Measurements from ENCODE around the gene C3orf52. TPM values are rescaled to one million over a fixed set of nuclear protein-coding genes. Genes with fewer than 3 reads are reported as not detected.

C3orf52 gene
- total and polyA plus RNA-seq, 2 experiments from 2014 or later, result 8.1 to 16.6 TPM

DNA sequence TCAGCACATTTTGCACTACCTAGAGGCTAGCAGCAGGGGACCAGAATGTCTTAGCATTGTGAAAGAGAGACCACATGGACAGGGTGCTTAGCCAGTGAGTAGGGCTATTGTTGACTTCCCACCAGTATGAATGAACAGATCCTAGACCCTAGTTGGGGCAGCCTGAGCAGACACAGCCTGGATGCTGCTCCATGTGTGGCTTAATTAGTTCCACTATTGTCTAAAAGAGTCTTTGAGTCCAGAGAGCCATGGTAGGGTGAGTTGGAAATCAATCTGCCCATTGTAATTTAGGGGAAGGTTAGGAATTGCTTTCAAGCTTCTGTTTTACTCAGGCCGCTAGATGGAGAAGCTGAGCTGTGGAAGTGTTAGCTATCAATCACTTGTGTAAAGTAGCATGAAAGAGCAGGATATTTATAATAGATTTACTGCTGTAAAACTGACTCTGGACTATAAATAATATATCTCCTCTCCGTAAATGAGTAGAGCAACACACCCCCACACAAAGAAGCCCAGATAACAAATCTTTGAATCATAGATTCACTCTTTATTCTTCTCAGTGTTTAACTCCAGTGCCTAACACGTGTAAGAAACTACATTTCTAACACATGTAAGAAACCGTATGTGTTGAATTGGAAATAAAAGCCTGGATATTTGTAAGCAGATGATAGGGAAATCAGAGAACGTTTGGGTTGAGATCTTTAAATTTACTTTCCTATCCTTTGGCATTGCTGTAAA lies 50.9 kb downstream of the C3orf52 start:
- H3K4me3 Mint-ChIP-seq, result no peak overlapping the region
- H3K27ac Mint-ChIP-seq, result peak overlapping the region; percentile 93

More for the DNA sequence above, 50.9 kb downstream of the C3orf52 start:
- no peaks in the 10 kb centered on the region for H3K27me3 Mint-ChIP-seq (ENCODE audit: insufficient read depth, low read depth, poor library complexity)
- H3F3A ChIP-seq (replicated peaks; ENCODE audit: low read depth), result no peaks in the 10 kb centered on the region
- H3K9me2 ChIP-seq (ENCODE audit: insufficient read depth), result no peaks in the 10 kb centered on the region
- DNase-seq (ENCODE audit: low spot score) (peak; percentile 86), ATAC-seq (peak; percentile 95)
- H3K27me3 ChIP-seq (ENCODE audit: insufficient read depth), result no peaks in the 10 kb centered on the region
- no peaks in the 10 kb centered on the region for H3K36me3 ChIP-seq (ENCODE audit: insufficient read depth)
- H3K4me1 ChIP-seq (ENCODE audit: insufficient read depth), result peaks cover 20% of the 10 kb centered on the region
- TF ChIP-seq ZNF331 (CRISPR knock-in tag; IDR thresholded peaks at IDR 0.05; ENCODE audit: low read depth), result no peak
- no peak for TF ChIP-seq EZH2phosphoT487 (IDR thresholded peaks at IDR 0.05; ENCODE audit: unreplicated experiment)
- no peak for TF ChIP-seq POLR2AphosphoS5 (IDR thresholded peaks at IDR 0.05; ENCODE audit: low read depth)
- no peak for TF ChIP-seq JUNB (IDR thresholded peaks at IDR 0.05; ENCODE audit: unreplicated experiment)
- TF ChIP-seq, protein P1, sequence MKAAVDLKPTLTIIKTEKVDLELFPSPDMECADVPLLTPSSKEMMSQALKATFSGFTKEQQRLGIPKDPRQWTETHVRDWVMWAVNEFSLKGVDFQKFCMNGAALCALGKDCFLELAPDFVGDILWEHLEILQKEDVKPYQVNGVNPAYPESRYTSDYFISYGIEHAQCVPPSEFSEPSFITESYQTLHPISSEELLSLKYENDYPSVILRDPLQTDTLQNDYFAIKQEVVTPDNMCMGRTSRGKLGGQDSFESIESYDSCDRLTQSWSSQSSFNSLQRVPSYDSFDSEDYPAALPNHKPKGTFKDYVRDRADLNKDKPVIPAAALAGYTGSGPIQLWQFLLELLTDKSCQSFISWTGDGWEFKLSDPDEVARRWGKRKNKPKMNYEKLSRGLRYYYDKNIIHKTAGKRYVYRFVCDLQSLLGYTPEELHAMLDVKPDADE (IDR thresholded peaks at IDR 0.05), result no peak
- TF ChIP-seq CREB1 (CRISPR knock-in tag; IDR thresholded peaks at IDR 0.05; ENCODE audit: low read depth), result peak; percentile 42; the same call in 1 of the 2 replicates
- TF ChIP-seq EZH2 (IDR thresholded peaks at IDR 0.05; ENCODE audit: low read depth, unreplicated experiment), result no peak
- peak; percentile 79; the same call in 1 of the 2 replicates for TF ChIP-seq ZNF114 (CRISPR knock-in tag; IDR thresholded peaks at IDR 0.05)
- no peak for TF ChIP-seq STAT1 (IDR thresholded peaks at IDR 0.05; ENCODE audit: unreplicated experiment)
- TF ChIP-seq, protein P2, sequence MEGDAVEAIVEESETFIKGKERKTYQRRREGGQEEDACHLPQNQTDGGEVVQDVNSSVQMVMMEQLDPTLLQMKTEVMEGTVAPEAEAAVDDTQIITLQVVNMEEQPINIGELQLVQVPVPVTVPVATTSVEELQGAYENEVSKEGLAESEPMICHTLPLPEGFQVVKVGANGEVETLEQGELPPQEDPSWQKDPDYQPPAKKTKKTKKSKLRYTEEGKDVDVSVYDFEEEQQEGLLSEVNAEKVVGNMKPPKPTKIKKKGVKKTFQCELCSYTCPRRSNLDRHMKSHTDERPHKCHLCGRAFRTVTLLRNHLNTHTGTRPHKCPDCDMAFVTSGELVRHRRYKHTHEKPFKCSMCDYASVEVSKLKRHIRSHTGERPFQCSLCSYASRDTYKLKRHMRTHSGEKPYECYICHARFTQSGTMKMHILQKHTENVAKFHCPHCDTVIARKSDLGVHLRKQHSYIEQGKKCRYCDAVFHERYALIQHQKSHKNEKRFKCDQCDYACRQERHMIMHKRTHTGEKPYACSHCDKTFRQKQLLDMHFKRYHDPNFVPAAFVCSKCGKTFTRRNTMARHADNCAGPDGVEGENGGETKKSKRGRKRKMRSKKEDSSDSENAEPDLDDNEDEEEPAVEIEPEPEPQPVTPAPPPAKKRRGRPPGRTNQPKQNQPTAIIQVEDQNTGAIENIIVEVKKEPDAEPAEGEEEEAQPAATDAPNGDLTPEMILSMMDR (conservative IDR thresholded peaks at IDR 0.05; ENCODE audit: low read depth in 2 of 2), result peak; percentile 82 to 87
- TF ChIP-seq, protein P3, sequence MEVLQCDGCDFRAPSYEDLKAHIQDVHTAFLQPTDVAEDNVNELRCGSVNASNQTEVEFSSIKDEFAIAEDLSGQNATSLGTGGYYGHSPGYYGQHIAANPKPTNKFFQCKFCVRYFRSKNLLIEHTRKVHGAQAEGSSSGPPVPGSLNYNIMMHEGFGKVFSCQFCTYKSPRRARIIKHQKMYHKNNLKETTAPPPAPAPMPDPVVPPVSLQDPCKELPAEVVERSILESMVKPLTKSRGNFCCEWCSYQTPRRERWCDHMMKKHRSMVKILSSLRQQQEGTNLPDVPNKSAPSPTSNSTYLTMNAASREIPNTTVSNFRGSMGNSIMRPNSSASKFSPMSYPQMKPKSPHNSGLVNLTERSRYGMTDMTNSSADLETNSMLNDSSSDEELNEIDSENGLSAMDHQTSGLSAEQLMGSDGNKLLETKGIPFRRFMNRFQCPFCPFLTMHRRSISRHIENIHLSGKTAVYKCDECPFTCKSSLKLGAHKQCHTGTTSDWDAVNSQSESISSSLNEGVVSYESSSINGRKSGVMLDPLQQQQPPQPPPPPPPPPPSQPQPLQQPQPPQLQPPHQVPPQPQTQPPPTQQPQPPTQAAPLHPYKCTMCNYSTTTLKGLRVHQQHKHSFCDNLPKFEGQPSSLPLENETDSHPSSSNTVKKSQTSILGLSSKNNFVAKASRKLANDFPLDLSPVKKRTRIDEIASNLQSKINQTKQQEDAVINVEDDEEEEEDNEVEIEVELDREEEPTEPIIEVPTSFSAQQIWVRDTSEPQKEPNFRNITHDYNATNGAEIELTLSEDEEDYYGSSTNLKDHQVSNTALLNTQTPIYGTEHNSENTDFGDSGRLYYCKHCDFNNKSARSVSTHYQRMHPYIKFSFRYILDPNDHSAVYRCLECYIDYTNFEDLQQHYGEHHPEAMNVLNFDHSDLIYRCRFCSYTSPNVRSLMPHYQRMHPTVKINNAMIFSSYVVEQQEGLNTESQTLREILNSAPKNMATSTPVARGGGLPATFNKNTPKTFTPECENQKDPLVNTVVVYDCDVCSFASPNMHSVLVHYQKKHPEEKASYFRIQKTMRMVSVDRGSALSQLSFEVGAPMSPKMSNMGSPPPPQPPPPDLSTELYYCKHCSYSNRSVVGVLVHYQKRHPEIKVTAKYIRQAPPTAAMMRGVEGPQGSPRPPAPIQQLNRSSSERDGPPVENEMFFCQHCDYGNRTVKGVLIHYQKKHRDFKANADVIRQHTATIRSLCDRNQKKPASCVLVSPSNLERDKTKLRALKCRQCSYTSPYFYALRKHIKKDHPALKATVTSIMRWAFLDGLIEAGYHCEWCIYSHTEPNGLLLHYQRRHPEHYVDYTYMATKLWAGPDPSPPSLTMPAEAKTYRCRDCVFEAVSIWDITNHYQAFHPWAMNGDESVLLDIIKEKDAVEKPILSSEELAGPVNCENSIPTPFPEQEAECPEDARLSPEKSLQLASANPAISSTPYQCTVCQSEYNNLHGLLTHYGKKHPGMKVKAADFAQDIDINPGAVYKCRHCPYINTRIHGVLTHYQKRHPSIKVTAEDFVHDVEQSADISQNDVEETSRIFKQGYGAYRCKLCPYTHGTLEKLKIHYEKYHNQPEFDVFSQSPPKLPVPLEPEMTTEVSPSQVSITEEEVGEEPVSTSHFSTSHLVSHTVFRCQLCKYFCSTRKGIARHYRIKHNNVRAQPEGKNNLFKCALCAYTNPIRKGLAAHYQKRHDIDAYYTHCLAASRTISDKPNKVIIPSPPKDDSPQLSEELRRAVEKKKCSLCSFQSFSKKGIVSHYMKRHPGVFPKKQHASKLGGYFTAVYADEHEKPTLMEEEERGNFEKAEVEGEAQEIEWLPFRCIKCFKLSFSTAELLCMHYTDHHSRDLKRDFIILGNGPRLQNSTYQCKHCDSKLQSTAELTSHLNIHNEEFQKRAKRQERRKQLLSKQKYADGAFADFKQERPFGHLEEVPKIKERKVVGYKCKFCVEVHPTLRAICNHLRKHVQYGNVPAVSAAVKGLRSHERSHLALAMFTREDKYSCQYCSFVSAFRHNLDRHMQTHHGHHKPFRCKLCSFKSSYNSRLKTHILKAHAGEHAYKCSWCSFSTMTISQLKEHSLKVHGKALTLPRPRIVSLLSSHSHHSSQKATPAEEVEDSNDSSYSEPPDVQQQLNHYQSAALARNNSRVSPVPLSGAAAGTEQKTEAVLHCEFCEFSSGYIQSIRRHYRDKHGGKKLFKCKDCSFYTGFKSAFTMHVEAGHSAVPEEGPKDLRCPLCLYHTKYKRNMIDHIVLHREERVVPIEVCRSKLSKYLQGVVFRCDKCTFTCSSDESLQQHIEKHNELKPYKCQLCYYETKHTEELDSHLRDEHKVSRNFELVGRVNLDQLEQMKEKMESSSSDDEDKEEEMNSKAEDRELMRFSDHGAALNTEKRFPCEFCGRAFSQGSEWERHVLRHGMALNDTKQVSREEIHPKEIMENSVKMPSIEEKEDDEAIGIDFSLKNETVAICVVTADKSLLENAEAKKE (CRISPR knock-in tag; IDR thresholded peaks at IDR 0.05), result peak; percentile 79; the same call in 1 of the 2 replicates
- TF ChIP-seq NANOG (IDR thresholded peaks at IDR 0.05; ENCODE audit: borderline replicate concordance), result peak; percentile 56; the same call in 1 of the 2 replicates
- no peak overlapping the region for H3K4me3 ChIP-seq
- no peaks in the 10 kb centered on the region for H3K9me3 Mint-ChIP-seq
- H3K27ac ChIP-seq (ENCODE audit: low read depth), result peak overlapping the region; percentile 43; the same call in 1 of the 2 replicates
- peak overlapping the region; percentile 34; the same call in 1 of the 2 replicates for H3K4me2 ChIP-seq
- no peaks in the 10 kb centered on the region for H3K36me3 Mint-ChIP-seq (ENCODE audit: low read depth)
- H2AFZ ChIP-seq, result no peak overlapping the region
- no peaks in the 10 kb centered on the region for H4K20me1 ChIP-seq (replicated peaks; ENCODE audit: insufficient read depth)
- H3K79me2 ChIP-seq (replicated peaks; ENCODE audit: insufficient read depth), result no peaks in the 10 kb centered on the region
- H3K4me1 Mint-ChIP-seq, result peaks cover 31% of the 10 kb centered on the region

All from GM23338 (cell line).